Measurements from ENCODE around the gene EEF2K. TPM values are rescaled to one million over a fixed set of nuclear protein-coding genes. Genes with fewer than 3 reads are reported as not detected.

Gene EEF2K
- total and polyA plus RNA-seq, 2 of the 13 experiments (the other 11 are each of a cell fraction or from before 2014, with no cell fraction given), result 22.0 to 23.8 TPM

DNA sequence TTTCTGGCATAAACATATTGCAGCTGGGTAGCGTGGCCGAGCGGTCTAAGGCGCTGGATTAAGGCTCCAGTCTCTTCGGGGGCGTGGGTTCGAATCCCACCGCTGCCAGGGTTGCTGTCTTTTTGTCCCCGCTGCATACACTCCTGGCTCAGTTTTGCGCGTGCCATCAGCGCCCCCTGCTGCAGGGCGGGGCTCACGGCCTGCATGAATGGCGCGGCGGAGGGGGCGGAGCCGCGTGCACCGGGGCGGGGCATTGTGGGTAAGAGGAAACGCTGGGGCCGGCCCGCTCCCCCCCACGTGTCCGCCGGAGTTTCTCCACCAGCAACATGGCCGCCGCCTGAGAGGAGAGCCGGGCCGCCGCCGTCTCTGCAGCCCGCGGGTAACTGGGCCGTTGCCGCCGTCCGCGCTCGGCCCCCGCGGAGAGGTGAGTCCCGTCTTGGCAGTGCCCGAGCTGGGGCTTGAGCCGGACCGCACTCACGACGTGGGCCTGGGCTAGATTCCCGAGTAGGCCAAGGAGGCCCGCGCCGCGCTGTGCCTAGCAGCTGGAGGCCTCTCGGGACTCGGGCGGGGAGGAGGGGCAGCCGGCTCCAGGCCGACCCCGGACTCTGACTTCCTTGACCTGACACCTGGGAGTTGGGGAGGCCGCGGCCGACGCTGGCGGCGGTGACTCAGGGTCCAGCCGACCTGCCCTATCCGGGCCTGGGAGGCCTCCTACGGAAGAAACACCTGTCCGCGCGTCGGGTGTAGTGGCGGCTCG lies 91.2 kb downstream of the EEF2K start, which contains the start of gene POLR3E (continued):
- TF ChIP-seq, protein P1, sequence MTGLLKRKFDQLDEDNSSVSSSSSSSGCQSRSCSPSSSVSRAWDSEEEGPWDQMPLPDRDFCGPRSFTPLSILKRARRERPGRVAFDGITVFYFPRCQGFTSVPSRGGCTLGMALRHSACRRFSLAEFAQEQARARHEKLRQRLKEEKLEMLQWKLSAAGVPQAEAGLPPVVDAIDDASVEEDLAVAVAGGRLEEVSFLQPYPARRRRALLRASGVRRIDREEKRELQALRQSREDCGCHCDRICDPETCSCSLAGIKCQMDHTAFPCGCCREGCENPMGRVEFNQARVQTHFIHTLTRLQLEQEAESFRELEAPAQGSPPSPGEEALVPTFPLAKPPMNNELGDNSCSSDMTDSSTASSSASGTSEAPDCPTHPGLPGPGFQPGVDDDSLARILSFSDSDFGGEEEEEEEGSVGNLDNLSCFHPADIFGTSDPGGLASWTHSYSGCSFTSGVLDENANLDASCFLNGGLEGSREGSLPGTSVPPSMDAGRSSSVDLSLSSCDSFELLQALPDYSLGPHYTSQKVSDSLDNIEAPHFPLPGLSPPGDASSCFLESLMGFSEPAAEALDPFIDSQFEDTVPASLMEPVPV (CRISPR knock-in tag; IDR thresholded peaks at IDR 0.05), result peak; percentile 100
- no peak; the same call in 1 of the 2 replicates for TF ChIP-seq ZNF713 (CRISPR knock-in tag; IDR thresholded peaks at IDR 0.05)
- no peak for TF ChIP-seq U2AF2 (IDR thresholded peaks at IDR 0.05; ENCODE audit: low read depth, low read length)
- TF ChIP-seq, protein P2, sequence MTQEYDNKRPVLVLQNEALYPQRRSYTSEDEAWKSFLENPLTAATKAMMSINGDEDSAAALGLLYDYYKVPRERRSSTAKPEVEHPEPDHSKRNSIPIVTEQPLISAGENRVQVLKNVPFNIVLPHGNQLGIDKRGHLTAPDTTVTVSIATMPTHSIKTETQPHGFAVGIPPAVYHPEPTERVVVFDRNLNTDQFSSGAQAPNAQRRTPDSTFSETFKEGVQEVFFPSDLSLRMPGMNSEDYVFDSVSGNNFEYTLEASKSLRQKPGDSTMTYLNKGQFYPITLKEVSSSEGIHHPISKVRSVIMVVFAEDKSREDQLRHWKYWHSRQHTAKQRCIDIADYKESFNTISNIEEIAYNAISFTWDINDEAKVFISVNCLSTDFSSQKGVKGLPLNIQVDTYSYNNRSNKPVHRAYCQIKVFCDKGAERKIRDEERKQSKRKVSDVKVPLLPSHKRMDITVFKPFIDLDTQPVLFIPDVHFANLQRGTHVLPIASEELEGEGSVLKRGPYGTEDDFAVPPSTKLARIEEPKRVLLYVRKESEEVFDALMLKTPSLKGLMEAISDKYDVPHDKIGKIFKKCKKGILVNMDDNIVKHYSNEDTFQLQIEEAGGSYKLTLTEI (CRISPR knock-in tag; conservative IDR thresholded peaks at IDR 0.05), result no peak; the same call in 1 of the 2 replicates
- TF ChIP-seq PAWR (CRISPR knock-in tag; IDR thresholded peaks at IDR 0.05; ENCODE audit: borderline replicate concordance), result peak; percentile 80; the same call in 1 of the 2 replicates
- TF ChIP-seq, protein P3, sequence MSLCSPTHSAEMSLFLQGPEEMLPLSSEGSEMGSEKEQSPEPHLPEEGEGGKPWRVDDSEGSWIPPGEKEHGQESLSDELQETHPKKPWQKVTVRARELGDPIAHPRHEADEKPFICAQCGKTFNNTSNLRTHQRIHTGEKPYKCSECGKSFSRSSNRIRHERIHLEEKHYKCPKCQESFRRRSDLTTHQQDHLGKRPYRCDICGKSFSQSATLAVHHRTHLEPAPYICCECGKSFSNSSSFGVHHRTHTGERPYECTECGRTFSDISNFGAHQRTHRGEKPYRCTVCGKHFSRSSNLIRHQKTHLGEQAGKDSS (CRISPR knock-in tag; IDR thresholded peaks at IDR 0.05; ENCODE audit: borderline replicate concordance, low read depth), result peak; percentile 91
- peak; percentile 92 for TF ChIP-seq ZNF766 (CRISPR knock-in tag; IDR thresholded peaks at IDR 0.05; ENCODE audit: borderline replicate concordance)
- peak; percentile 88 for TF ChIP-seq DNMT3B (CRISPR knock-in tag; conservative IDR thresholded peaks at IDR 0.05)
- TF ChIP-seq, protein P4, sequence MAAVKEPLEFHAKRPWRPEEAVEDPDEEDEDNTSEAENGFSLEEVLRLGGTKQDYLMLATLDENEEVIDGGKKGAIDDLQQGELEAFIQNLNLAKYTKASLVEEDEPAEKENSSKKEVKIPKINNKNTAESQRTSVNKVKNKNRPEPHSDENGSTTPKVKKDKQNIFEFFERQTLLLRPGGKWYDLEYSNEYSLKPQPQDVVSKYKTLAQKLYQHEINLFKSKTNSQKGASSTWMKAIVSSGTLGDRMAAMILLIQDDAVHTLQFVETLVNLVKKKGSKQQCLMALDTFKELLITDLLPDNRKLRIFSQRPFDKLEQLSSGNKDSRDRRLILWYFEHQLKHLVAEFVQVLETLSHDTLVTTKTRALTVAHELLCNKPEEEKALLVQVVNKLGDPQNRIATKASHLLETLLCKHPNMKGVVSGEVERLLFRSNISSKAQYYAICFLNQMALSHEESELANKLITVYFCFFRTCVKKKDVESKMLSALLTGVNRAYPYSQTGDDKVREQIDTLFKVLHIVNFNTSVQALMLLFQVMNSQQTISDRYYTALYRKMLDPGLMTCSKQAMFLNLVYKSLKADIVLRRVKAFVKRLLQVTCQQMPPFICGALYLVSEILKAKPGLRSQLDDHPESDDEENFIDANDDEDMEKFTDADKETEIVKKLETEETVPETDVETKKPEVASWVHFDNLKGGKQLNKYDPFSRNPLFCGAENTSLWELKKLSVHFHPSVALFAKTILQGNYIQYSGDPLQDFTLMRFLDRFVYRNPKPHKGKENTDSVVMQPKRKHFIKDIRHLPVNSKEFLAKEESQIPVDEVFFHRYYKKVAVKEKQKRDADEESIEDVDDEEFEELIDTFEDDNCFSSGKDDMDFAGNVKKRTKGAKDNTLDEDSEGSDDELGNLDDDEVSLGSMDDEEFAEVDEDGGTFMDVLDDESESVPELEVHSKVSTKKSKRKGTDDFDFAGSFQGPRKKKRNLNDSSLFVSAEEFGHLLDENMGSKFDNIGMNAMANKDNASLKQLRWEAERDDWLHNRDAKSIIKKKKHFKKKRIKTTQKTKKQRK (IDR thresholded peaks at IDR 0.05; ENCODE audit: low read length), result no peak
- peak; percentile 84 for TF ChIP-seq JARID2 (CRISPR knock-in tag; IDR thresholded peaks at IDR 0.05; ENCODE audit: insufficient replicate concordance)
- no peak for TF ChIP-seq SETDB1 (CRISPR knock-in tag; IDR thresholded peaks at IDR 0.05; ENCODE audit: borderline replicate concordance)
- peak; percentile 91 for TF ChIP-seq MIER2 (CRISPR knock-in tag; IDR thresholded peaks at IDR 0.05)
- peak; percentile 24; the same call in 1 of the 2 replicates for TF ChIP-seq HMG20B (CRISPR knock-in tag; conservative IDR thresholded peaks at IDR 0.05)
- peak; percentile 90; the same call in 1 of the 2 replicates for TF ChIP-seq ZNF607 (CRISPR knock-in tag; IDR thresholded peaks at IDR 0.05; ENCODE audit: borderline replicate concordance)
- peak; percentile 97 for TF ChIP-seq ZNF331 (CRISPR knock-in tag; IDR thresholded peaks at IDR 0.05)
- no peak; the same call in none of the 2 replicates for TF ChIP-seq ZNF441 (CRISPR knock-in tag; IDR thresholded peaks at IDR 0.05; ENCODE audit: borderline replicate concordance)
- TF ChIP-seq ZFP90 (CRISPR knock-in tag; IDR thresholded peaks at IDR 0.05; ENCODE audit: borderline replicate concordance), result peak; percentile 84
- TF ChIP-seq NFKBIZ (CRISPR knock-in tag; IDR thresholded peaks at IDR 0.05), result no peak; the same call in none of the 2 replicates
- peak; percentile 97 for TF ChIP-seq ZNF343 (CRISPR knock-in tag; IDR thresholded peaks at IDR 0.05)
- peak; percentile 100 for TF ChIP-seq PHF5A (CRISPR knock-in tag; IDR thresholded peaks at IDR 0.05; ENCODE audit: low read depth, unreplicated experiment)
- TF ChIP-seq ZNF652 (CRISPR knock-in tag; IDR thresholded peaks at IDR 0.05; ENCODE audit: borderline replicate concordance, low read depth), result peak; percentile 77; the same call in 1 of the 2 replicates
- TF ChIP-seq SCMH1 (CRISPR knock-in tag; IDR thresholded peaks at IDR 0.05; ENCODE audit: borderline replicate concordance), result no peak

Data from HepG2 (cell line).